ENCODE measurements around the gene PRKAG2.

Gene PRKAG2

DNA sequence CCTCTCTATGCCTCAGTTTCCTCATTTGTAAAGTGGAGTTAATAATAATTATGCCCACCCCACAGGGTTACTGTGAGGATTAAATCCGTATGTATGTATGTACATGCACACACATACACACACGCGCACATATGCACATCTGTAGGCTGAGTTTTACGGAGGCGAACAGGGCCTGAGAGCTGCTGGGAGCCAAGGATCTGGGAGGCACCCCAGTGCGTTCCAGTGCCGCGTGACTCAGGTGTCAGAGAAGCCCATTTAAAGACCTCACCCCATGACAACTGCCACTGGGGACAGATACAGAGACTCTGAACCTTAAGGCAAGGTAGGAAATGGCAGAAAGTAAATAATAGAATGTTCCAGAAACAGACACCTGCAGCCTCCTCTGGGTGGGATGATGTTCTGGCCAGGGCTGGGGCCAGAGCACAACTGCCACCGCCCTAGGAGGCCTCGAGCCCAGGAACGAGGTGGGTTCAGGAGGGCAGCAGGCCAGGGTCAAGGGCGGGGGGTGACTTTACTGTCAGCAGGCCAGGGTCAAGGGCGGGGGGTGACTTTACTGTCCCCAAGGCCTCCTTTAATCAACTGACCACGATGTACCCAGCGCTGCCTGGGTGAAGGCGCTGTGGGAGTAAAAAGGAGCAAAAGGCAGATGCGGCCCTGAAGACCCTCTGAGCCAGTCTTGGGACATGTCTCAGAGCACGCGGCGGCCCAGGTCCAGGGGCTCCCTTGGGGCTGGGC, 54.9 kb downstream of the PRKAG2 start:
- no peak for TF ChIP-seq EZH2phosphoT487 (IDR thresholded peaks at IDR 0.05; ENCODE audit: borderline replicate concordance)
- TF ChIP-seq, protein P1, sequence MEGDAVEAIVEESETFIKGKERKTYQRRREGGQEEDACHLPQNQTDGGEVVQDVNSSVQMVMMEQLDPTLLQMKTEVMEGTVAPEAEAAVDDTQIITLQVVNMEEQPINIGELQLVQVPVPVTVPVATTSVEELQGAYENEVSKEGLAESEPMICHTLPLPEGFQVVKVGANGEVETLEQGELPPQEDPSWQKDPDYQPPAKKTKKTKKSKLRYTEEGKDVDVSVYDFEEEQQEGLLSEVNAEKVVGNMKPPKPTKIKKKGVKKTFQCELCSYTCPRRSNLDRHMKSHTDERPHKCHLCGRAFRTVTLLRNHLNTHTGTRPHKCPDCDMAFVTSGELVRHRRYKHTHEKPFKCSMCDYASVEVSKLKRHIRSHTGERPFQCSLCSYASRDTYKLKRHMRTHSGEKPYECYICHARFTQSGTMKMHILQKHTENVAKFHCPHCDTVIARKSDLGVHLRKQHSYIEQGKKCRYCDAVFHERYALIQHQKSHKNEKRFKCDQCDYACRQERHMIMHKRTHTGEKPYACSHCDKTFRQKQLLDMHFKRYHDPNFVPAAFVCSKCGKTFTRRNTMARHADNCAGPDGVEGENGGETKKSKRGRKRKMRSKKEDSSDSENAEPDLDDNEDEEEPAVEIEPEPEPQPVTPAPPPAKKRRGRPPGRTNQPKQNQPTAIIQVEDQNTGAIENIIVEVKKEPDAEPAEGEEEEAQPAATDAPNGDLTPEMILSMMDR (conservative IDR thresholded peaks at IDR 0.05; ENCODE audit: low read length) = no peak

DNA sequence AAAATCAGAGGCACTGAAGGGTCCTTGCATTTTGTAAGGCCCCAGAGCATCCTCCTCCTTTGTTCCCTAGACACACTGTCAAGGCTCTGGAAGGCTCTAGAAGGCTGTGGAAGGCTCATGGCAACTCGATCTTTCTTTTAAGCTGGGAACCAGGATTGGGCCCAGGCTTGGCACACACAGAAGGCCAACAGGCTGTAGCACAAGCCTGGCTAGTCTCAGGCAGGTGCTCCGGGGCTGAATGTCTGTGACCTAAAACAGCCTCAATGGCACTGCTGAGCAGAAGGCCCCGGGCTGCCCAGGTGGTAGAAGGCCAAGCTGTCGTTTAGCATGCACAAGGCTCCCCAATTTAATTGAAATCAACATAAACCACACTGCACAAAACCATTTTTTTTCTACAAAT, 55.7 kb downstream of the PRKAG2 start:
- Histone ChIP-seq H3K9ac (ENCODE audit: low read depth, low read length, poor library complexity, severe bottlenecking) (no peak overlapping the region), H3K4me2 (ENCODE audit: low read depth, low read length, poor library complexity, severe bottlenecking) (no peak overlapping the region), H2AFZ (ENCODE audit: low read length) (no peak overlapping the region), H3K9me2 (replicated peaks; ENCODE audit: low read depth, low read length) (no peaks in the 10 kb centered on the region), H3K4me1 (ENCODE audit: insufficient read depth, low read length, poor library complexity, severe bottlenecking) (no peaks in the 10 kb centered on the region), H3K9me3 (ENCODE audit: insufficient read depth, low read depth, low read length) (no peaks in the 10 kb centered on the region), H3F3A (ENCODE audit: low read depth) (no peaks in the 10 kb centered on the region), H3K36me3 (ENCODE audit: insufficient read depth, low read length) (no peaks in the 10 kb centered on the region), H3K79me2 (ENCODE audit: insufficient read depth, low read length) (no peaks in the 10 kb centered on the region), H3K4me3 (ENCODE audit: low read length, poor library complexity, severe bottlenecking) (no peak overlapping the region), H4K20me1 (ENCODE audit: insufficient read depth, low read length, poor library complexity, severe bottlenecking) (no peaks in the 10 kb centered on the region), H3K27me3 (ENCODE audit: insufficient read depth, low read length, poor library complexity, severe bottlenecking) (no peaks in the 10 kb centered on the region)
- TF ChIP-seq, protein P1 (conservative IDR thresholded peaks at IDR 0.05; ENCODE audit: low read length) = no peak
- no peak for TF ChIP-seq EZH2phosphoT487 (IDR thresholded peaks at IDR 0.05; ENCODE audit: borderline replicate concordance)

More for the DNA sequence above, 54.9 kb downstream of the PRKAG2 start:
- H3K36me3 ChIP-seq (ENCODE audit: insufficient read depth, low read length) = no peaks in the 10 kb centered on the region
- H3K9ac ChIP-seq (ENCODE audit: low read depth, low read length, poor library complexity, severe bottlenecking) = no peak overlapping the region
- H4K20me1 ChIP-seq (ENCODE audit: insufficient read depth, low read length, poor library complexity, severe bottlenecking) = no peaks in the 10 kb centered on the region
- H3F3A ChIP-seq (ENCODE audit: low read depth) = no peaks in the 10 kb centered on the region
- H3K4me2 ChIP-seq (ENCODE audit: low read depth, low read length, poor library complexity, severe bottlenecking) = no peak overlapping the region
- no peaks in the 10 kb centered on the region for H3K79me2 ChIP-seq (ENCODE audit: insufficient read depth, low read length)
- no peaks in the 10 kb centered on the region for H3K27me3 ChIP-seq (ENCODE audit: insufficient read depth, low read length, poor library complexity, severe bottlenecking)
- no peaks in the 10 kb centered on the region for H3K9me3 ChIP-seq (ENCODE audit: insufficient read depth, low read depth, low read length)
- H3K4me3 ChIP-seq (ENCODE audit: low read length, poor library complexity, severe bottlenecking) = no peak overlapping the region
- no peaks in the 10 kb centered on the region for H3K9me2 ChIP-seq (replicated peaks; ENCODE audit: low read depth, low read length)
- H2AFZ ChIP-seq (ENCODE audit: low read length) = no peak overlapping the region
- H3K4me1 ChIP-seq (ENCODE audit: insufficient read depth, low read length, poor library complexity, severe bottlenecking) = no peaks in the 10 kb centered on the region

DNA sequence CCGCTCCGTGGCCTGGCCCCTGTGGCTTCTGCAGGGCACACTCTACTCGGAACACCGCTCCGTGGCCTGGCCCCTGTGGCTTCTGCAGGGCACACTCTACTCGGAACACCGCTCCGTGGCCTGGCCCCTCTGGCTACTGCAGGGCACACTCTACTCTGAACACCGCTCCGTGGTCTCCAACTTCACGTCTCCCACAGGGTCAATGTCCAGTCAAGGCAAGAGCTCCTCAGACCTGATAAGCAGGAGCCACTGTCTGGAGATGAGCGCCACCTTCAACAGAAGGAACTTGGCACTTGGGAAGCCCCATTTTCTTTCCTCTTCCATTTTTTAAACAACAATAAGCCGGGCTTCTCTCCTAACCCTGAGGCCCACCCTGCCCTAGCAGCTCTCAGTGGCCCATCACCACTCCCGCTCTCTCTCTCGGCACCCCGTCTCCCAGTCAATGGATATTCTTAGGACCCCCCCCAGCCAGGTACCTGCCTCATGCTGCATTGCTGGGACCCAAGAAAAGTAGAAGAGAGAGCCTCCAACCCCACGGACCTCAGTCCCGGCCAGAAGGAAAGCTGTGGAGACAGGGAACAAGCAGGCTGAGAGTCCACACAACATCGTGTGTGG, 56.3 kb downstream of the PRKAG2 start:
- Histone ChIP-seq H3K4me1 (ENCODE audit: insufficient read depth, low read length, poor library complexity, severe bottlenecking) (no peaks in the 10 kb centered on the region), H4K20me1 (ENCODE audit: insufficient read depth, low read length, poor library complexity, severe bottlenecking) (no peaks in the 10 kb centered on the region), H3K9me2 (replicated peaks; ENCODE audit: low read depth, low read length) (no peaks in the 10 kb centered on the region), H3F3A (ENCODE audit: low read depth) (no peaks in the 10 kb centered on the region), H3K27me3 (ENCODE audit: insufficient read depth, low read length, poor library complexity, severe bottlenecking) (no peaks in the 10 kb centered on the region), H3K9me3 (ENCODE audit: insufficient read depth, low read depth, low read length) (no peaks in the 10 kb centered on the region), H3K4me2 (ENCODE audit: low read depth, low read length, poor library complexity, severe bottlenecking) (no peak overlapping the region), H3K36me3 (ENCODE audit: insufficient read depth, low read length) (no peaks in the 10 kb centered on the region), H3K9ac (ENCODE audit: low read depth, low read length, poor library complexity, severe bottlenecking) (no peak overlapping the region), H2AFZ (ENCODE audit: low read length) (no peak overlapping the region), H3K4me3 (ENCODE audit: low read length, poor library complexity, severe bottlenecking) (no peak overlapping the region), H3K79me2 (ENCODE audit: insufficient read depth, low read length) (no peaks in the 10 kb centered on the region)
- TF ChIP-seq EZH2phosphoT487 (IDR thresholded peaks at IDR 0.05; ENCODE audit: borderline replicate concordance) = no peak
- TF ChIP-seq, protein P1 (conservative IDR thresholded peaks at IDR 0.05; ENCODE audit: low read length) = no peak
